ENCODE measurements around the gene GDPD3.

GDPD3 gene

DNA sequence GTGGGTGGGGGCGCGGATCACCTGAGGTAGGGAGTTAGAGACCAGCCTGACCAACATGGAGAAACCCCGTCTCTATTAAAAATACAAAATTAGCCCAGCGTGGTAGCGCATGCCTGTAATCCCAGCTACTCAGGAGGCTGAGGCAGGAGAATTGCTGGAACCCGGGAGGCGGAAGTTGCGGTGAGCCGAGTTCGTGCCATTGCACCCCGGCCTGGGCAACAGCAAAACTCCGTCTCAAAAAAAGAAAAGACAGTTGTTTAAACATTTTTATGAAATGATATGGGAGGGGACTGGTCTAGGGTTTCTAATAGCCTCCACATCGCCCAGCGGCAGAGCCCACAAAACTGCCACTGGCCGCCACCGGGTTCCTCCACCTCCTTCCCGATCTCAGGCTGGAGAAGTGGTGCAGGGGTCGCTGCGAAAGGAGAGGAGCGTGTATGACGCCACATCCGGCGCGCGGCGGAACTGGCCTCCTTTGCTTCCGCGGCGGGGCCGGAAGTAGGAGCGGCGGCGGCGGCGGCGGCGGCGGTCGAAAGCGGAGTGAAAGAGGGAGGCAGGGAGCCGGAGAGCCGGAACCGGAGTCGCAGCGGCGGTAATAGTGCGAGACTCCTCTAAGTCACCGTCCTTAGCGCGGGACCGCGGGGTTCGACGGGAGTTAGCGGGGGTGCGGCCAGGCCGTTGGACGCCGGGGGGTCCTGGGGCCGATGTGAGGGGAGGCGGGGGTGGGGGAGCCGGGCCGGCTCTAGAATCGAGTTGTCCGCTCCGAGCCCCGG, 37.6 kb downstream of the GDPD3 start, which contains the start of gene PPP4C:
Gene PPP4C, plus strand, starts transcription at position 492 of the 773 bp plus-strand sequence. CDS start 384 bp downstream, outside the sequence.
- DNase-seq, result peak; percentile 86

DNA sequence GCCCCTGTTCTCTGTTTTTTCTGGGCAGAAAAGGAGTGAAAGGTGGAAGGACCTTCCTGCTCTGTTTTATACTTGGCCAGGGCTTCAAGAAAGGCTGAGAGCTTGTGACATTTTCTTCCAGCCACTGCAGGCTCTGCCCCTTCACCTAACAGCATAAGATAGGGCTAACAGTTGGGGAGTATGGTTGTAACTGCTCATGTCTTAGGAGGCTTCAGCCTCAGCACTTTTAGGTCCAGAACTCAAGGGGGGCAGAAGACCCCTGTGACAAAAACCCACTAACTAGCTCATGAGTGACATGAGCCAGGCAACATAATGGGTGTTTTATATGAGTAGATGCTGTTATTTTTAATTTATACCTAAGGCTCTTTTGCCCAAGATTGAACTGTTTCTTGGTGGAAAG, 42.8 kb downstream of the GDPD3 start:
- DNase-seq, result no peak

DNA sequence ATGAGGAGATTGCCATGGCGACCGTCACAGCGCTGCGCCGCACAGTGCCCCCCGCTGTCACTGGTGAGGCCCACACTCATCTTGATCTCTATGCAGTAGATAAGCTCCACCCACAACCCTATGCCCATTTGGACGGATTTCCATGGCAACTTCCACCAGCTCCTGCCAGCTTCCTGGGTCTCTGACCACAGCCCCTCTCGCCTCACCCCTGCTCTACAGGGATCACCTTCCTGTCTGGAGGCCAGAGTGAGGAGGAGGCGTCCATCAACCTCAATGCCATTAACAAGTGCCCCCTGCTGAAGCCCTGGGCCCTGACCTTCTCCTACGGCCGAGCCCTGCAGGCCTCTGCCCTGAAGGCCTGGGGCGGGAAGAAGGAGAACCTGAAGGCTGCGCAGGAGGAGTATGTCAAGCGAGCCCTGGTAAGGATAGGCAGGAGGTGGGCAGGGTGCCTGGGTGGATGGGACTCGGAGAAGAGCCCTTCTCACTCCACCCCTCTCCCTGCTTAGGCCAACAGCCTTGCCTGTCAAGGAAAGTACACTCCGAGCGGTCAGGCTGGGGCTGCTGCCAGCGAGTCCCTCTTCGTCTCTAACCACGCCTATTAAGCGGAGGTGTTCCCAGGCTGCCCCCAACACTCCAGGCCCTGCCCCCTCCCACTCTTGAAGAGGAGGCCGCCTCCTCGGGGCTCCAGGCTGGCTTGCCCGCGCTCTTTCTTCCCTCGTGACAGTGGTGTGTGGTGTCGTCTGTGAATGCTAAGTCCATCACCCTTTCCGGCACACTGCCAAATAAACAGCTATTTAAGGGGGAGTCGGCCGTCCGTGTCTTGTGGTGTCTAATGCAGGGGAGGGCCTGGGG, 43.5 kb downstream of the GDPD3 start:
- DNase-seq, result no peak

DNA sequence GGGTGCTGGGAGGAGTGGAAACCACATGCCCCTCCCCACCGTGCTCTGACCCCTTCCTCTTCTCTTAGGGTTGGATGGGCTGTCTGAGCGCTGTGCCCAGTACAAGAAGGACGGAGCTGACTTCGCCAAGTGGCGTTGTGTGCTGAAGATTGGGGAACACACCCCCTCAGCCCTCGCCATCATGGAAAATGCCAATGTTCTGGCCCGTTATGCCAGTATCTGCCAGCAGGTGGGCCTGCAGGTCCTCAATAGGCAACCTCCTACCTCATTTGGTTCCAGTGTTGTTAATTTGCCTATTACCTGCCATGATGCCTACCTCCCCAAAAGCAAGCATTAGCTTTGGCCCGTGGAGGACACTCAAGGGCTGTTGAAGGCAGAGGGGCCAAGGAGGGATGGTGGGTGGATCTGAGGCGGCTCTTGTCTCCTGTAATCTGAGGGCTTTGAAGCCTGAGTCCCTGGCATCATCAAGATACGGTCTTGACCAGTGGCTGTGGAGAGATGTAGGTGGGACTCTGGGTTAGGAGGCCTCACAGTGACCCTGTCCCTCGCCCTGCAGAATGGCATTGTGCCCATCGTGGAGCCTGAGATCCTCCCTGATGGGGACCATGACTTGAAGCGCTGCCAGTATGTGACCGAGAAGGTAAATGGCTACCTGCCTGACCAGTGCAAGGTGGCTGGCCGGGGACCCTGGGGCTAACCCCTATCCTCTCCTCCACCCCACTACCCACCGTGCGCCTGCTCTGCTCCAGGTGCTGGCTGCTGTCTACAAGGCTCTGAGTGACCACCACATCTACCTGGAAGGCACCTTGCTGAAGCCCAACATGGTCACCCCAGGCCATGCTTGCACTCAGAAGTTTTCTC, 44.4 kb downstream of the GDPD3 start:
- DNase-seq, result peak; percentile 38

DNA sequence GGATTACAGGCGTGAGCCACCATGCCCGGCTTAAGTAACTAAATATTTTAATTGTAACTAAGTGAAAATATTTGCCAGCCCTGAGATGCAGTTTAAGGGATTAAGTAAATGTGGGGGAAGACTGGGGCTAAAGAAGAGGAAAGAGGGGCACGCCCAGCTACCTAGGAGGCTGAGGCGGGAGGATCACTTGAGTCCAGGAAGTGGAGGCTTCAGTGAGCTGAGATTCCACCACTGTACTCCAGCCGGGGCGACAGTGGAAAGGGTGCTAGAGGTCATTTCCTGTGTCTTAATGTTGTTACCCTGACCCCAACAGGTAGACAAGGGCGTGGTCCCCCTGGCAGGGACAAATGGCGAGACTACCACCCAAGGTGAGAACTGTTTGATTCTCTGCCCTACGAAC, 45.0 kb downstream of the GDPD3 start:
- DNase-seq, result no peak

DNA sequence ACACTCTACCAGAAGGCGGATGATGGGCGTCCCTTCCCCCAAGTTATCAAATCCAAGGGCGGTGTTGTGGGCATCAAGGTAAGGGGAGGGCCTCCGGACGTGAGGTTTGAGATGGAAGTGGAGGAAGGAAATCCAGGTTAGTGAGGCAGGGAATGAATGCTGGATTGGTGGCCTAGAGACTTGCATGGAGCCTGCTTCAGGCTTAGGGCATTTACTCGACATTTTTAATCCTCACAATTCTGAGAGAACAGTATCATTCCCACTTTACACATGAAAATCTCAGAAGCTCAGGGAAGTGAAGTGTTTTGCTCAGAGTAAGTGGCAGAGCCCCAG, 45.8 kb downstream of the GDPD3 start:
- DNase-seq, result no peak

DNA sequence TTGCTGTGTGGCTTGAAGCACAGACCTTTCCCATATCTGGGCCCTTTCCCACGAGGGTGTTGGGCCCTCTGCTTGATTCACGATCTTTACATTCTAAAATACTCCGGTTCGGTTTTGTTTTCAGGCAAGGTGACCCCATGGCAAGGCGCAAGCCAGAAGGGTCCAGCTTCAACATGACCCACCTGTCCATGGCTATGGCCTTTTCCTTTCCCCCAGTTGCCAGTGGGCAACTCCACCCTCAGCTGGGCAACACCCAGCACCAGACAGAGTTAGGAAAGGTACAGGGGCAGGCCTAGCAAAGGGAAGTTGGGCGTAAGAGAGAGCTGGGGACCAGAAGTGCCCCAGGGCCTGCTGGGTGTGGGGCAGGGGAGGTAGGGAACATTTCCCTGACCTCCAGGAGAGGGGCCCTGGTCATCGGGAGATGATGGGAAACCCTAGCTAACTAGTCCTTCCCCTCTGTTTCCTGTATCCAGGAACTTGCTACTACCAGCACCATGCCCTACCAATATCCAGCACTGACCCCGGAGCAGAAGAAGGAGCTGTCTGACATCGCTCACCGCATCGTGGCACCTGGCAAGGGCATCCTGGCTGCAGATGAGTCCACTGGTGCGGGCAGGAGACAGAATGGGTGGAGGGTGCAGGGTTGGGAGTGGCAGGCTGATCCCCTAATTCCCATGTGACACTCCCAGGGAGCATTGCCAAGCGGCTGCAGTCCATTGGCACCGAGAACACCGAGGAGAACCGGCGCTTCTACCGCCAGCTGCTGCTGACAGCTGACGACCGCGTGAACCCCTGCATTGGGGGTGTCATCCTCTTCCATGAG, 46.4 kb downstream of the GDPD3 start:
- no peak for DNase-seq

DNA sequence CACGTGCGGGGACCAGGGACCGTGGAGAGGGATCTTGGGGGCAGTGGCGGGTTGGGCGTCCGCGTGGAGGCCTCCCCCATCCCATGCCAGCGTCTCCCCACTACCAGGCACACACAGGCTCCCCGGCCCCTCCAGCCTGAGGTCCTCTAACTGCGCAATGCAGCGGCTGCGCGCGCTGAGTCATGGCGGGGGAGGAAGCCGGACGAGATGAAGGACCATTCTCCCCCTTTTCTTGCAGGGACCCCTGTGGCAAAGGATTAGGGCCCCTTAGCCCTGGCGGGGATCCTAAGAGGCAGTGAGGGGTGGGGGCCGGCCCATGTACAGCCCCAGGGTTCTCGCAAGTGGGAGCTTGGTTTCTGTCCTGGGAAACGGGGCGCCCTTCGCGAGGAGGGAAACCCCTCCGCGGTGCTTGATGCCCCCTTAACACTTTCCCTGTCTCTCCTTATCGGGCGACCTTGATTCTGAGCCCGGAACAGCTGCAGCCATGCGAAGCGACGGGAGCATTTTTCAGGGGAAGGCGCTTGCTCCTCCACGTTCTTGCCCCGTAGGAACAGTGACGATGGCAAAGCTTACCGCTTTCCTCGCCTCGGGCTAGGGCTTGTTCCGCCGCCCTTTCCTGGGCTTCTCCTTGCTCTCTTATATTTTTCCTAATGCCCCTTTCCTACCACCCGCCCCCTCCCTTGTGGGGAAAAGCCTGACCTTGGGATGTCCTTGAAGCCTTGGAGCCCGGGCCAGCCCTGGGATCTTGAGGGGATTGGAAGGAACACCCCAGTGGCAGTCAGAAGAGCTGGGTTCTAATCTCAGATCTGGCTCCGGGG, 47.2 kb downstream of the GDPD3 start:
- DNase-seq, result peak; percentile 43

DNA sequence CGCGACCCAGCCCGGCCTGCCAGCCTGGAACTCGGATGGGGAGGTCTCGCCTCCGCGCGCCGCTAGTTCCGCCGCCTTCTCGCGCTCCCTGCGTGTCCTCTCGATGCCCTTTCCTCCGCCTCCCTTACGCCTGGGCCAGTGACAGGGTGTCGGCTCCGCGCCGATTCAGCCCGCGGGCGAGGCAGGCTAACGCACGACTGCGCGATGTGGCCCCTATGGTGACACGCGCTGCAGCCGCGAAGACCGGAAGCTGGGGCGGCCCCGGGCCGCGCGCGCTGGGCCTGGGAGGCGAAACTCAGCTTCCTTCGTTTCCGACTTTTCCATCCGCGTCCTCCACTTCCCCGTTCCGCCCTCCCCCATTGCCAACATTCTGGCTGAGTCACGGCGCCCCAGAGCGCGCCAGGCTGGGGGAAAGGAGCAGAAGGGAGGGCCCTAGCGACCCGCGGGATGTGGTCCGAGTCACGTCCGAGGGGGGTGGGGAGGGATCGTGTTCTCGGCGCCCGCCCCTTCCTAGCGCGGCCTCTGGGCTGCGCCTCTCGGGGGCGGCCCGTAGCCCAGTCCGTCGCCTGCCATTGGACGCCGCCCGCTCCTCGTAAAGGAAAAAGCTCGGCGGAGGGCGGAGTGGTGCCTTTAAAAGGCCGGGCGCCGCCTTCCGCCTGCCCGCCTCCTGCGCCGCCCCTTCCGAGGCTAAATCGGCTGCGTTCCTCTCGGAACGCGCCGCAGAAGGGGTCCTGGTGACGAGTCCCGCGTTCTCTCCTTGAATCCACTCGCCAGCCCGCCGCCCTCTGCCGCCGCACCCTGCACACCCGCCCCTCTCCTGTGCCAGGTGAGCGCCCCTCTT, 48.0 kb downstream of the GDPD3 start, which contains the start of gene ALDOA:
Gene ALDOA, plus strand, starts transcription at position 659 of the 841 bp plus-strand sequence. CDS start 1,138 bp downstream, outside the sequence.
- DNase-seq, result peak; percentile 96

DNA sequence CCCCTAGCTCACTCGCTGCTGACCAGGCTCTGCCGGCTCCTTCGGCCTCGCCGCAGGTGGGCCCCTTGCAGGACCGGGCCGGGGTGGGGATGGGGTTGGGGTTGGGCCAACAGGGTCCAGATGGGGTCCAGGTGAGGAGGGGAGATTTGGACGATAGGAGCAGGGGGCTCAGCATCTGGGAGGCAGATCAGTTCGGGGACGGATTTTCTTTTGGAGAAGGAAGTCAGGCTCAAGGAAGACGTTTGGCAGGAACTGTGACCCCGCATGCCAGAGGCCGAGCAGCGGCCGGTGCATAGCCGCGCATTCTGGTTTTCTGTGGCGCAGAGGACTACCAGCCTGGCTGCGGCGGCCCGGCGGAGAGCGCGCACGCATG, 48.6 kb downstream of the GDPD3 start:
- no peak for DNase-seq

DNA sequence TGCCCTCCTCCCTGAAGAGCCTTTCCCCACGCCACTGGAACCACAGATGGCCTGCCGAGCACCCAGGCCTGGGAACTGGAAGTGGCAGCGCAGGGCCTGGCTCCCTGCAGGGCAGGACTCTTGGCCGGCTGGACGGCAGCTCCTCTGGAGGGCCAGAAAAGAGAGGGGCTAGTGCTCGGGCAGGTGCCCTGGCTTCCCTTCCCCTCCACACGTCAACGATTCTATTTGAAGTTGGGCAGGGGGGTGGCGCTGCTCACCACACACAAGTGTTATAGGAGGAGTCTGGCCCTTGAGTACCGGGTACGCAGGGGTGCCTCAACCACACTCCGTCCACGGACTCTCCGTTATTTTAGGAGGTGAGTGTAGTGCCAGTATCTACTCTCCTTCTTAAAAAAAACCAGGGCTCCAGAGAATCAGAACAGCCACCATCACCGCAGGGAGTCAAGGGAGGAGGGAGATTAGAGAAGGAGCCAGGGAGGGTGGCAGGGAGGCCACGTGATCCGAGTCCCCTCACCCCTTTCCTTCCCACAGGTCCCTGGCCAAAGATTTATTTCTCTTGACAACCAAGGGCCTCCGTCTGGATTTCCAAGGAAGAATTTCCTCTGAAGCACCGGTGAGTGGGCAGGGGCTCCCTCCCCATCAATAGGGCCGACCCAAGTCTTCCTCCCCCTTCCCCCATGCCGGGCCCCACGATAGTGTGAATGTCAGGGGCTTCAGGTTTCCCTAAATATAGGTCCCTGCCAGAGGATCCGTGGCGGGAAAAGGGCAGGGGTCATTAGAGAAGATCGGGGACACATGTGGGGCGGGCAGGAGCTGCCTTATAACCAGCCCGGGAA, 49.2 kb downstream of the GDPD3 start:
- peak; percentile 64 for DNase-seq

DNA sequence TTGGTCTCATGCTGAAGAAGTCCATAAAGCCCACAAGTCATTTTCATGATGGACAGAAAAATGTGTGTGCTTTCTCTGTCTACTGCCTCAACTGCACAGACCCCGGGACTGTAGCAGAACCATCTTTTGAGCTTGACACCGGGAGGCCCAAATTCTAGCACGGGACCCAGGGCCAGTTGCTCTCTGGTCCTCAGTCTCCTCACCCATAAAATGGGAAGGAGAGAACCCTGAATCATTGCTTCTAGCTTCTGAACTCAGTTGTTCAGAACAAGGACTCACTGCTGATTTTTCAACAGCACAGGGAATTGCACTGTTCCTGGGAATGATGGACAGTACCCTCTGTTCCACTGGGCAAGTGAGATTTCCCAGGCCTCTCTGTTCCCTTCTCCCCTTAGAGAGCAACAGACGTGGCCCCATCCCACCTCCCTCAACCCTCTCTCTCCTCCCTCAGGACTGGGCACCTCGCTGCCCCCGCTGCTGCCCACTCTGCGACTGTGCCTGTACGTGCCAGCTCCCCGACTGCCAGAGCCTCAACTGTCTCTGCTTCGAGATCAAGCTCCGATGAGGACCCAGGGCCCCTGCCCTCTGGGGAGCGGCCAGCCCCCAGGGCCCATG, 50.0 kb downstream of the GDPD3 start:
- no peak for DNase-seq

DNA sequence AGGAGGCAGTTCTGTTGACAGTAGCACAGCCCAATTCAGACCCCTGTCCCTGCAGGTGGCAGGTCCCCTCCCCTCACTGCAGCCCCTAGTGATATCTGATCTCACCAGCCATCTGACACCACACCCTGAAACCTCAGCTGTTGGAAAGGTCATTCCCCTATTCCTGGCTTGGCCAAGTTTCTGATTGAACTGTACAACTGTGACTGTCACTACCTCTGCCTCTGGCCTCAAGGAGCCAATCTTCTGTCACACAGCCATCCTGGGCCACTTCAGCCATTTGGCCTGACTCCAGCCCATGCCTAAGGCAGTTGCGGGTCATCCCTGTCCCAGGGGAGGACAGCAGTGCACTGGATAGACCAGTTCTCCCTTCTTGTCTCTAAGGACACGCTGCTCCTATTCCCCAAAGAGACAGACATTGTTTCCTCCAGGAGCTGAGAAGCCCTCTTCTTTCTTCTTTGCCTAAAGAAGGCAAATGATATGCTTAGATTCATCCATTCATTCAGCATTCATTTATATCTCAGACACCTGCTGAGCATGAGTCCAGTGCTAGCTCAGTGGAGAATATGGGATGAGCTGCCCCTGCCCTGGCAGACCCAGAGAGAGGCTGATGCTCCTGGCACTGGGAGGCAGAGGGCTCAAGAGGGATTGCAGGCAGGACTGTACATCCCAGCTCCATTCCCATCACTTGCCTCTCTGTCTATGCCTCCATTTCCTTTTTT, 52.3 kb downstream of the GDPD3 start:
- DNase-seq, result no peak

DNA sequence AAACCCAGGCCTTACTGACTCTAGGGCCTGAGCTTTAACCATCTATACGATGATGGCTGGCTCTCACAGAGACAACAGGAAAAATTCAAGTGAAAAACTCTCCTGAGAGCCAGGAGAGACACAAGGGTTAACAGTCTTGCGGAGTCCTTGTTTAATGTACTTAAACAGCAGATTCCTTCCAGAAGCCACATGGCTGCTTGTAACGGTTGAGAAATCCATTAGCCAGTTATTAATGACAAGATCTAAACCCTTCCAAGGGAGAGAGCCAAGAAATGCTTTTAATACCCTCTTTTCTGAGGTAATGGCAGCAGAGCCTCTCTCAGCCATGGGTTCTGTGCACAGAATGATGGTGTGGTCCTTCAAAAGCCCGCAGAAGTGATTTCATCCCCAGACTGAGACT, 53.0 kb downstream of the GDPD3 start:
- no peak for DNase-seq

DNA sequence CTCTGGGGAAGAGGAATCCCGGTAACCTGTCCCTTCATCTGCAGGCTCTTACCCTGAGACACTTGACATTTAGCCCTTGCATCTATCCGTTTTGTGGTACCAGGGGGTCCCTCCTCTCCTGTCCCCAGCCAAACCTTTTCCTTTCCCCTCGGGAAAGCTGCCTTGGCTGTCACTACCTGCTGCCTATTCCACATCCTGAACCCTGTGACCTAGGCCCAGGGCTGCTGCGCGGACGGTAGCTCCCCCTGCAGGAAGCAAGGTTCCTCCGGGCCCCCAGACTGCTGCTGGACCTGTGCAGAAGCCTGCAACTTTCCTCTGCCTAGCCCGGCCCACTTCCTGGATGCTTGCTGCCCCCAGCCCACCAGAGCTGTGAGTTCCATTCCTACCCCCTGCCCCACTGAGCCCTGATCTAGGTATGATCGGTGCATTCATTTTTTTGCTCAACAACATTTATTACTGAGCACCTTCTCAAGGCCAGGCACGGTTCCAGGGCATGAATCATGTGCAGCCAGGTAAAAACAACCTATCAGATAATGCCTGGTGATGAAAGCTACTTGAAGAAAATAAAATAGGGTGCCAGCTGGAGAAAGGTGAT, 58.3 kb downstream of the GDPD3 start:
- peak; percentile 11 for DNase-seq

Data from stimulated activated naive CD4-positive, alpha-beta T cell treated with Interleukin-2 at 50 U/mL for 16 hours (primary cell).